NT2/D1 (cell line): ENCODE measurements around the gene ZNF460.

Source experiments
- SUZ12 ChIP-seq: IDR thresholded peaks from 2 replicates; pipeline ENCODE4 v1.6.1; 2011; ENCODE audit not compliant: insufficient read length, insufficient read depth; ENCODE audit errors: extremely low read depth
- YY1 ChIP-seq: IDR thresholded peaks from 2 replicates; pipeline ENCODE4 v1.6.1; 2011; ENCODE audit not compliant: insufficient read length, insufficient read depth
- ZNF274 ChIP-seq: IDR thresholded peaks from 2 replicates; pipeline ENCODE4 v1.6.1; 2011; ENCODE audit warnings: mild to moderate bottlenecking, low read depth, low read length

DNA sequence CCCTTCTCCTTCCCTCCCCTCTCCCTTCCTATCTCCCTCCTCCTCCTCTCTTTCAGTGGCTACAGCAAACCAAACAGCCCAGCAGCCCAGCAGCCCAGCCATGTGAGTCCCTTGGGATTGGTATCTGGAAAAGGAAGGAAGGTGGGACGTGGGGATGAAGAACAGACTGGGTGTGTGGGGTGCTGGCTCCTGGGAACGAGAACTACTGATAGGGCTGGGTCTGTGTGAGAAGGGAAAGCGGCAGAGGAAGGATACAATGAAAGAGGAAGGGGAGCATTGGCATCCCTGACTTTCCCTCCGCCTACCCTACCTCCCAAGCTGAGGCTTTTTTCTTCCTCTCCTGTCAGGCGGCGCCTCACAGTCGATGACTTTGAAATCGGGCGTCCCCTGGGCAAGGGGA is 48.6 kb upstream of the ZNF460 start:
- TF ChIP-seq YY1 (no peak), SUZ12 (no peak), ZNF274 (no peak)
